CD14-positive monocyte (primary cell): ENCODE measurements around the gene STH. TPM values are rescaled to one million over a fixed set of nuclear protein-coding genes. Genes with fewer than 3 reads are reported as not detected.

Experiments used
- DNase-seq, 3 donors: peaks; one replicate each; pipeline ENCODE4 v3.0.0-alpha.2; 2011 to 2022
- H2AFZ ChIP-seq: 2 replicates; pipeline ENCODE4 v1.6.0; 2012; ENCODE audit warnings: mild to moderate bottlenecking, low read depth, low read length, inconsistent platforms; ENCODE audit not compliant: insufficient read depth, poor library complexity, severe bottlenecking
- H3K27ac ChIP-seq, 2 donors: 1 replicate in 1 of 2; 2 replicates in 1 of 2; pipeline ENCODE4 v1.5.1; 2012 to 2013; ENCODE audit warnings: low read length in 2 of 2, control low read depth in 1 of 2, inconsistent platforms in 1 of 2, low read depth in 1 of 2, mild to moderate bottlenecking in 1 of 2
- H3K27me3 ChIP-seq, 2 donors: one replicate each; pipeline versions ENCODE4 v1.6.0 to v1.6.1; 2011 to 2013; ENCODE audit warnings: low read length in 2 of 2; ENCODE audit not compliant: control insufficient read depth in 2 of 2, insufficient read depth in 2 of 2
- H3K36me3 ChIP-seq, 2 donors: replicated peaks in 1 of 2; 1 replicate in 1 of 2; 2 replicates in 1 of 2; pipeline versions ENCODE4 v1.5.1 to v1.6.1; 2012 to 2013; ENCODE audit warnings: low read length in 2 of 2, control low read depth in 1 of 2, inconsistent platforms in 1 of 2, mild to moderate bottlenecking in 1 of 2; ENCODE audit not compliant: insufficient read depth in 2 of 2, control insufficient read depth in 1 of 2
- H3K4me1 ChIP-seq, 2 donors: 1 replicate in 1 of 2; 2 replicates in 1 of 2; pipeline versions ENCODE4 v1.5.1 to v1.6.1; 2012 to 2013; ENCODE audit warnings: low read length in 2 of 2, control low read depth in 1 of 2, inconsistent platforms in 1 of 2, mild to moderate bottlenecking in 1 of 2, moderate library complexity in 1 of 2; ENCODE audit not compliant: insufficient read depth in 2 of 2, control insufficient read depth in 1 of 2
- H3K4me2 ChIP-seq: replicated peaks from 2 replicates; pipeline ENCODE3; 2012; ENCODE audit warnings: low read length, moderate library complexity, mild to moderate bottlenecking; ENCODE audit not compliant: poor library complexity, severe bottlenecking; ENCODE audit errors: extremely low read depth
- H3K4me3 ChIP-seq, 3 experiments: fragments of 200-600 bp in 1 of 3; sonication (generic) in 1 of 3; replicated peaks in 1 of 3; 1 replicate in 2 of 3; 2 replicates in 1 of 3; pipeline ENCODE4 v1.5.1; 2011 to 2013; ENCODE audit warnings: low read length in 3 of 3, mild to moderate bottlenecking in 3 of 3, control low read depth in 2 of 3, low read depth in 2 of 3, inconsistent platforms in 1 of 3, moderate library complexity in 1 of 3
- H3K79me2 ChIP-seq: 2 replicates; pipeline ENCODE4 v1.6.0; 2012; ENCODE audit warnings: mild to moderate bottlenecking, control low read depth, inconsistent platforms, low read length, moderate library complexity; ENCODE audit not compliant: insufficient read depth
- H3K9ac ChIP-seq: 2 replicates; pipeline ENCODE4 v1.6.0; 2017; ENCODE audit warnings: low read length, mild to moderate bottlenecking; ENCODE audit not compliant: insufficient read depth, poor library complexity, severe bottlenecking
- H3K9me3 ChIP-seq, 2 donors: replicated peaks in 1 of 2; 1 replicate in 1 of 2; 2 replicates in 1 of 2; pipeline versions ENCODE4 v1.5.1 to v1.6.1; 2012 to 2013; ENCODE audit warnings: low read length in 2 of 2, control low read depth in 1 of 2; ENCODE audit not compliant: control insufficient read depth in 1 of 2, insufficient read depth in 1 of 2
- H4K20me1 ChIP-seq: 2 replicates; pipeline ENCODE4 v1.6.0; 2012; ENCODE audit warnings: mild to moderate bottlenecking, low read length, control low read depth, moderate library complexity; ENCODE audit not compliant: insufficient read depth
- H3K27ac Mint-ChIP-seq, 7 donors: one replicate each; pipeline ENCODE4 v1.8.0; 2020; ENCODE audit warnings: mild to moderate bottlenecking in 7 of 7, mixed read lengths in 7 of 7, moderate library complexity in 6 of 7, inconsistent platforms in 2 of 7
- H3K27me3 Mint-ChIP-seq, 3 donors: one replicate each; pipeline ENCODE4 v1.8.0; 2021 to 2022; ENCODE audit warnings: low read depth in 3 of 3, mild to moderate bottlenecking in 3 of 3, mixed read lengths in 3 of 3, moderate library complexity in 3 of 3, inconsistent platforms in 1 of 3
- H3K36me3 Mint-ChIP-seq, 2 donors: one replicate each; pipeline ENCODE4 v1.8.0; 2020; ENCODE audit warnings: mixed read lengths in 2 of 2, inconsistent platforms in 1 of 2, mild to moderate bottlenecking in 1 of 2
- H3K4me1 Mint-ChIP-seq: one replicate; pipeline ENCODE4 v1.8.0; 2020; ENCODE audit warnings: mild to moderate bottlenecking, mixed read lengths
- H3K4me3 Mint-ChIP-seq, 2 donors: one replicate each; pipeline ENCODE4 v1.8.0; 2020; ENCODE audit warnings: mild to moderate bottlenecking in 2 of 2, mixed read lengths in 2 of 2, moderate library complexity in 1 of 2
- H3K9me3 Mint-ChIP-seq, 7 donors: one replicate each; pipeline ENCODE4 v1.8.0; 2020 to 2022; ENCODE audit warnings: mixed read lengths in 7 of 7, mild to moderate bottlenecking in 6 of 7, moderate library complexity in 6 of 7, inconsistent platforms in 2 of 7
- WGBS: methylation state at CpG from one replicate; pipeline ENCODE4 v1.1.5; 2013; ENCODE audit warnings: missing lambda C conversion rate; ENCODE audit not compliant: insufficient coverage; 5-methylcytosine and 5-hydroxymethylcytosine counted together
- intact Hi-C, 2 donors: fragments of 100-400 bp; cut with micrococcal nuclease; formaldehyde crosslinking; loops; one replicate each; pipeline versions ENCODE4 v1.15.0 to v1.15.1; 2023
- polyA plus RNA-seq, 3 donors: library from polyadenylated mRNA; depleted of rRNA in 1 of 3; unstranded in 2 of 3; stranded (reverse) in 1 of 3; fragments of 300-500 nt in 2 of 3; fragments of >200 nt in 1 of 3; fragmentation: Illumina TruSeq in 2 of 3; gene quantifications; 1 replicate in 2 of 3; 2 replicates in 1 of 3; pipeline ENCODE4 v1.2.3, GENCODE V29; 2012 to 2021
- TF ChIP-seq, protein P1 (sequence below): fragments of 200-600 bp; IDR thresholded peaks from one replicate; pipeline ENCODE4 v1.8.0; 2022; ENCODE audit warnings: antibody characterized with exemption, mild to moderate bottlenecking

STH gene
- polyA plus RNA-seq, 3 donors: not detected

DNA sequence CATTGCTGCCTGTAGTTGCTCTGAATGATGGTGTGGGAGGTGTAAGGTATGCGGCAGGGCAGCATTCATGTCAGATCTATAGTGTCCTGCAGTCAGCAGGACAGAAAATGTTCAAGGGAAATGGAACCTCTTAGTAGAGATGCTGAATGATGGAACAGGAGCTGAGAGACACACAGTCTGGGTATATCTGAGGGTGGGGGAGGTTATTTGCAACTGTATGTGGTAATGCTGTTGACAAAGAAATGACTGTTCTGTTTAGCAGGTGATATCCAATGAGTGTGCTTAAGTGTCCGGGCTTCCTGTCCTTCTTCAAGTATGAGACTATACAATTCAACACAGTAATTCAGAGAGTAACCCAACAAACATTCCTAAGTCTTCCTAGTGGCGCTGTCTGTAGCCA, 46.6 kb downstream of the STH start:
- Histone ChIP-seq H4K20me1 (peaks cover 42% of the 10 kb centered on the region), H3K79me2 (peaks cover 3% of the 10 kb centered on the region), H3K27ac (peak overlapping the region in 1 of 2 donors; percentile 23), H3K4me3 (no peak overlapping the region), H3K9me3 (no peaks in the 10 kb centered on the region), H3K4me2 (no peak overlapping the region), H3K4me1 (no peaks in the 10 kb centered on the region), H3K36me3 (peaks cover 79 to 100% of the 10 kb centered on the region in 2 donors), H3K9ac (no peak overlapping the region), H3K27me3 (no peaks in the 10 kb centered on the region), H2AFZ (no peak overlapping the region)
- Mint-ChIP-seq H3K36me3 (peaks cover 81 to 93% of the 10 kb centered on the region in 2 donors), H3K9me3 (no peaks in the 10 kb centered on the region), H3K4me1 (peaks cover 4% of the 10 kb centered on the region), H3K4me3 (no peak overlapping the region), H3K27ac (peak overlapping the region in 4 of 7 donors; percentile 39 to 64 (median 52)), H3K27me3 (no peaks in the 10 kb centered on the region)
- no peak for DNase-seq
- intact Hi-C loops: no loop called here
- TF ChIP-seq, protein P1, sequence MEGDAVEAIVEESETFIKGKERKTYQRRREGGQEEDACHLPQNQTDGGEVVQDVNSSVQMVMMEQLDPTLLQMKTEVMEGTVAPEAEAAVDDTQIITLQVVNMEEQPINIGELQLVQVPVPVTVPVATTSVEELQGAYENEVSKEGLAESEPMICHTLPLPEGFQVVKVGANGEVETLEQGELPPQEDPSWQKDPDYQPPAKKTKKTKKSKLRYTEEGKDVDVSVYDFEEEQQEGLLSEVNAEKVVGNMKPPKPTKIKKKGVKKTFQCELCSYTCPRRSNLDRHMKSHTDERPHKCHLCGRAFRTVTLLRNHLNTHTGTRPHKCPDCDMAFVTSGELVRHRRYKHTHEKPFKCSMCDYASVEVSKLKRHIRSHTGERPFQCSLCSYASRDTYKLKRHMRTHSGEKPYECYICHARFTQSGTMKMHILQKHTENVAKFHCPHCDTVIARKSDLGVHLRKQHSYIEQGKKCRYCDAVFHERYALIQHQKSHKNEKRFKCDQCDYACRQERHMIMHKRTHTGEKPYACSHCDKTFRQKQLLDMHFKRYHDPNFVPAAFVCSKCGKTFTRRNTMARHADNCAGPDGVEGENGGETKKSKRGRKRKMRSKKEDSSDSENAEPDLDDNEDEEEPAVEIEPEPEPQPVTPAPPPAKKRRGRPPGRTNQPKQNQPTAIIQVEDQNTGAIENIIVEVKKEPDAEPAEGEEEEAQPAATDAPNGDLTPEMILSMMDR: no peak
- 82% methylated on average over 1 of the region's 3 CpGs for WGBS

DNA sequence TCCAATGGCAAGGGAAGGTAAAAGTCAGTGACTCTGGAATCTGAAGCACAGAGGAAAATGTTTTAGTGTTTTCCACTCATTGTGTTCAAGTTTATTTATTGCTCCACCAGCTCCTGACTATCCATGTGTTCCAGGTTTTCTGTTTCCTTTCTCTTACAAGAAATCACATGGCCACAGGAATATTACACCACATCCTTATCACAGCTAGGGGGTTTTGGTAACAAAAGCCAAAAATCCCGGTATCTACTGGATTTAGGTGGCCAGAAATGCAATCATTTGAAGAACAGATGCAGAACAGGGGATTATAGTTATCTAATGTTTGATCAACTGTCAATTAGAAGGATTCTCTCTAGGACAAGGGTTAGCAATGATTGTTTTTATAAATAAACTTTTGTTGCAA, 47.9 kb downstream of the STH start:
- Mint-ChIP-seq H3K27ac (no peak overlapping the region), H3K4me3 (no peak overlapping the region), H3K4me1 (peaks cover 4% of the 10 kb centered on the region), H3K27me3 (no peaks in the 10 kb centered on the region), H3K36me3 (peaks cover 82 to 94% of the 10 kb centered on the region in 2 donors), H3K9me3 (no peaks in the 10 kb centered on the region)
- Histone ChIP-seq H3K9me3 (no peaks in the 10 kb centered on the region), H4K20me1 (peaks cover 55% of the 10 kb centered on the region), H3K4me3 (no peak overlapping the region), H3K4me2 (no peak overlapping the region), H2AFZ (no peak overlapping the region), H3K79me2 (peaks cover 3% of the 10 kb centered on the region), H3K4me1 (no peaks in the 10 kb centered on the region), H3K27me3 (no peaks in the 10 kb centered on the region), H3K9ac (no peak overlapping the region), H3K27ac (peak overlapping the region in 1 of 2 donors; percentile 27), H3K36me3 (peaks cover 79 to 100% of the 10 kb centered on the region in 2 donors)
- TF ChIP-seq, protein P1: no peak
- no CpG with 5 or more reads among the region's 1 CpG for WGBS
- DNase-seq: no peak
- intact Hi-C loops: no loop called here
